DND-41 (cell line): Measurements from ENCODE around the gene MINDY4B.

Source experiments
- ATAC-seq: fragments of 200-7000 bp; cut with Tn5 transposase; 3 replicates; pipeline ENCODE4 v1.9.1; 2021; ENCODE audit warnings: low read depth; ENCODE audit not compliant: insufficient read depth
- DNase-seq: peaks from one replicate; pipeline ENCODE4 v3.0.0-alpha.2; 2020
- H2AFZ ChIP-seq: 2 replicates; pipeline ENCODE4 v1.6.0; 2012; ENCODE audit warnings: low read depth, low read length
- H3K27ac ChIP-seq: 2 replicates; pipeline ENCODE4 v1.5.1; 2012; ENCODE audit warnings: low read length, inconsistent platforms
- H3K27me3 ChIP-seq: fragments of 200-600 bp; sonication (generic); 2 replicates; pipeline ENCODE4 v1.6.0; 2012; ENCODE audit warnings: low read length, mild to moderate bottlenecking, inconsistent platforms; ENCODE audit not compliant: insufficient read depth, poor library complexity
- H3K36me3 ChIP-seq: 2 replicates; pipeline ENCODE4 v1.5.1; 2012; ENCODE audit warnings: low read length, inconsistent platforms; ENCODE audit not compliant: insufficient read depth
- H3K4me1 ChIP-seq: 2 replicates; pipeline ENCODE4 v1.5.1; 2012; ENCODE audit warnings: mild to moderate bottlenecking, low read length; ENCODE audit not compliant: insufficient read depth
- H3K4me2 ChIP-seq: 2 replicates; pipeline ENCODE4 v1.6.0; 2012; ENCODE audit warnings: mild to moderate bottlenecking, moderate library complexity, low read length, inconsistent platforms; ENCODE audit not compliant: insufficient read depth
- H3K4me3 ChIP-seq, 2 experiments: fragments of 200-600 bp in 1 of 2; shearing (Covaris generic) in 1 of 2; 2 replicates each; pipeline ENCODE4 v1.5.1; 2012 to 2016; ENCODE audit warnings: inconsistent platforms in 2 of 2, low read length in 2 of 2, mild to moderate bottlenecking in 2 of 2, low read depth in 1 of 2, moderate library complexity in 1 of 2
- H3K79me2 ChIP-seq: 2 replicates; pipeline ENCODE4 v1.6.0; 2012; ENCODE audit warnings: low read length, inconsistent platforms; ENCODE audit not compliant: insufficient read depth
- H3K9ac ChIP-seq: 2 replicates; pipeline ENCODE4 v1.6.0; 2012; ENCODE audit warnings: low read depth, mild to moderate bottlenecking, inconsistent platforms, low read length, moderate library complexity
- H3K9me3 ChIP-seq: 2 replicates; pipeline ENCODE4 v1.5.1; 2012; ENCODE audit warnings: low read length, moderate library complexity, mild to moderate bottlenecking, inconsistent platforms; ENCODE audit not compliant: insufficient read depth, severe bottlenecking
- H4K20me1 ChIP-seq: 2 replicates; pipeline ENCODE4 v1.6.0; 2012; ENCODE audit warnings: low read length; ENCODE audit not compliant: insufficient read depth
- EZH2 ChIP-seq: IDR thresholded peaks from 3 replicates; pipeline ENCODE4 v1.6.1; 2012; ENCODE audit warnings: borderline replicate concordance, low read depth, mild to moderate bottlenecking, moderate library complexity, low read length, inconsistent platforms; ENCODE audit not compliant: severe bottlenecking
- TF ChIP-seq, protein P1 (sequence below): IDR thresholded peaks from 2 replicates; pipeline ENCODE4 v1.5.1; 2012; ENCODE audit warnings: borderline replicate concordance, low read length, moderate library complexity, mild to moderate bottlenecking; ENCODE audit not compliant: poor library complexity, severe bottlenecking; ENCODE audit errors: extremely low read depth

MINDY4B gene

GRCh38 chr3:150913133-150913922 lies 8.1 kb upstream of the MINDY4B start:
- Histone ChIP-seq H2AFZ (no peak overlapping the region), H3K27ac (no peak overlapping the region), H3K9me3 (no peaks in the 10 kb centered on the region), H3K4me3 (no peak overlapping the region), H4K20me1 (no peaks in the 10 kb centered on the region), H3K27me3 (peaks cover 6% of the 10 kb centered on the region), H3K9ac (no peak overlapping the region), H3K4me2 (no peak overlapping the region), H3K4me1 (no peaks in the 10 kb centered on the region), H3K36me3 (no peaks in the 10 kb centered on the region), H3K79me2 (no peaks in the 10 kb centered on the region)
- ATAC-seq (no peak), DNase-seq (no peak)
- TF ChIP-seq EZH2: no peak
- TF ChIP-seq, protein P1, sequence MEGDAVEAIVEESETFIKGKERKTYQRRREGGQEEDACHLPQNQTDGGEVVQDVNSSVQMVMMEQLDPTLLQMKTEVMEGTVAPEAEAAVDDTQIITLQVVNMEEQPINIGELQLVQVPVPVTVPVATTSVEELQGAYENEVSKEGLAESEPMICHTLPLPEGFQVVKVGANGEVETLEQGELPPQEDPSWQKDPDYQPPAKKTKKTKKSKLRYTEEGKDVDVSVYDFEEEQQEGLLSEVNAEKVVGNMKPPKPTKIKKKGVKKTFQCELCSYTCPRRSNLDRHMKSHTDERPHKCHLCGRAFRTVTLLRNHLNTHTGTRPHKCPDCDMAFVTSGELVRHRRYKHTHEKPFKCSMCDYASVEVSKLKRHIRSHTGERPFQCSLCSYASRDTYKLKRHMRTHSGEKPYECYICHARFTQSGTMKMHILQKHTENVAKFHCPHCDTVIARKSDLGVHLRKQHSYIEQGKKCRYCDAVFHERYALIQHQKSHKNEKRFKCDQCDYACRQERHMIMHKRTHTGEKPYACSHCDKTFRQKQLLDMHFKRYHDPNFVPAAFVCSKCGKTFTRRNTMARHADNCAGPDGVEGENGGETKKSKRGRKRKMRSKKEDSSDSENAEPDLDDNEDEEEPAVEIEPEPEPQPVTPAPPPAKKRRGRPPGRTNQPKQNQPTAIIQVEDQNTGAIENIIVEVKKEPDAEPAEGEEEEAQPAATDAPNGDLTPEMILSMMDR: no peak

GRCh38 chr3:150912501-150912900 lies 7.3 kb upstream of the MINDY4B start:
- TF ChIP-seq, protein P1: no peak
- TF ChIP-seq EZH2: no peak
- Histone ChIP-seq H3K36me3 (no peaks in the 10 kb centered on the region), H3K27ac (no peak overlapping the region), H3K79me2 (no peaks in the 10 kb centered on the region), H3K9me3 (no peaks in the 10 kb centered on the region), H3K4me1 (no peaks in the 10 kb centered on the region), H3K4me3 (no peak overlapping the region), H3K4me2 (no peak overlapping the region), H3K27me3 (peaks cover 14% of the 10 kb centered on the region), H4K20me1 (no peaks in the 10 kb centered on the region), H2AFZ (no peak overlapping the region), H3K9ac (no peak overlapping the region)
- ATAC-seq (no peak), DNase-seq (no peak)

DNA sequence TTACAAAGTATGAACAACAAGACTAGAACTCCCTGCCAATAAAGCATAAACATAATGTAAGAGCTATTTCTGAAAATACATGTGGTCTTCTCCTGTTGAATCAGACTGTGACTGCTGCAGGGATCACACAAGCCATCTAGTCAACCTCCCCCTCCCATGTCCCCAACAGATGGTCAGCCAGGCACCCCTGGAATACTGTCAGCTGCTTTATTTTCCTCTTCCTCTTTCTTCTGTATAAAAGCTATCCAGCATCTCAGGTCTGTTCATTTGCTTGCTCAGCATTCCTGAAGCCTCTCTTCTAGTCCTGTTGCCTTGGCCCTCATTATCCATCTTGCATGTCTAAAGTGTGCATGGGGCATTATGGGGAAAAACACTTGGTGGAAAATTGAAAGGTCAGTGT lies 6.5 kb upstream of the MINDY4B start:
- ATAC-seq (no peak), DNase-seq (no peak)
- Histone ChIP-seq H3K4me3 (no peak overlapping the region), H3K4me1 (no peaks in the 10 kb centered on the region), H2AFZ (no peak overlapping the region), H3K79me2 (no peaks in the 10 kb centered on the region), H3K27me3 (peaks cover 14% of the 10 kb centered on the region), H3K27ac (no peak overlapping the region), H4K20me1 (no peaks in the 10 kb centered on the region), H3K36me3 (no peaks in the 10 kb centered on the region), H3K4me2 (no peak overlapping the region), H3K9me3 (no peaks in the 10 kb centered on the region), H3K9ac (no peak overlapping the region)
- TF ChIP-seq, protein P1: no peak
- no peak for TF ChIP-seq EZH2
